SKM-1 treated with dmso at 0.1 percent for 144 hours (cell line): Measurements from ENCODE around the gene CDHR2.

Experiments used
- DNase-seq: peaks from one replicate; lab custom pipeline; 2025; ENCODE audit not compliant: unreplicated experiment; lab: John Stamatoyannopoulos, UW

Gene CDHR2

DNA sequence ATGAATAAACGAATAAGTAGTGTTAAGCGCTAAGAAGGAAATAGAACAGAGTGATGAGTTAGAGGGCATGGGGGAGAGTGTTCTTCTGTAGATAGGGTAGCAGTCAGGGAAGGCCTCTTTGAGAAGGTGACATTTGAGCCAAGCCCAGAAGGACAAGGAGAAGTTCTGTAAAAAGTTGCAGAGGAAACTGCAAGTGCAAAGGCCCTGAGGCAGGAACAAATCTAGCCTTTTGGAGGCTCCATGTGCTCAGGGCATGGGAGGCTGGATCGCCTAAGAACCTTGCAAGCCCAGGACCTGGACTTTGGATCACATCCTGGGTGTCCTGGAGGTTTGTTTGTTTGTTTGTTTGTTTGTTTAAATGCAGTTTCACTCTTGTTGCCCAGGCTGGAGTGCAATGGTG lies 89.3 kb downstream of the CDHR2 start:
- DNase-seq = no peak

DNA sequence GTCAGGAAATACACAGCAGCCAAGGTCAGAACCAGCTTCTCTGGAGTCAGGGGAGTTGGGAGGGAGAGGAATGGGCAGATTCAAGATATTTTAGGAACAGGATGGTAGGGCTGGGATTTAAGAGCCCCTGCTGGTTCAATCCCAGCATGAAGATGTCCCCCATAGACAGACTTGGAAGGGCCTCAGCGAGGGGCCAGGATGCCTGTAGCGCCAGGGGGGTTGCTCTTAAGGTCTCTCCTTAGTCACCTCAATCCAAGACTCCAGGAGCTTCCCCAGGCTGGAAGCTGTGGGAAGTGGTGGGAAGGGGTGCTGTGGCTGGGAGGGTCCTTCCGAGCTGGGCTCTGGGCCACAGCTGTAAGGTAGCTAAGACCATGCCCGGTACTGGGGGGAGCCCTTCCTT lies 90.1 kb downstream of the CDHR2 start:
- no peak for DNase-seq

DNA sequence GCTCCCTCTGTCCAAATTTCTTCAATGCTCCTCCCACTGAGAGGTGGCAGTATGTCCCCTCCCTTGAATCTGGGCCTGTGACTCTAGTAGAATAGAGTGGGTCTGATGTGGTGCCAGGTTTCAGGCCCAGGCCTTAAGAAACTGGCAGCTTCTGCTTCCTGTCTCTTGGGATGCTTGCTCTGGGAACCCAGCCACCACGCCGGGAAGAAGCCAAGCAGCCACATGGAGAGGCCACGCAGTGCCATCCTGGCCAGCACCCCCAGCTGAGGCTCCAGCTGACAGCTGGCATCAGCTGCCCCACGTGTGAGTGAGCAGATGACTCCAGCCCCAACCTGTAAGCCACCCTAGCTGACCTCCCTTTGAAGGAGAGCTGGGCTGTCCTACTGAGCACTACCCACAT lies 90.8 kb downstream of the CDHR2 start:
- no peak for DNase-seq

DNA sequence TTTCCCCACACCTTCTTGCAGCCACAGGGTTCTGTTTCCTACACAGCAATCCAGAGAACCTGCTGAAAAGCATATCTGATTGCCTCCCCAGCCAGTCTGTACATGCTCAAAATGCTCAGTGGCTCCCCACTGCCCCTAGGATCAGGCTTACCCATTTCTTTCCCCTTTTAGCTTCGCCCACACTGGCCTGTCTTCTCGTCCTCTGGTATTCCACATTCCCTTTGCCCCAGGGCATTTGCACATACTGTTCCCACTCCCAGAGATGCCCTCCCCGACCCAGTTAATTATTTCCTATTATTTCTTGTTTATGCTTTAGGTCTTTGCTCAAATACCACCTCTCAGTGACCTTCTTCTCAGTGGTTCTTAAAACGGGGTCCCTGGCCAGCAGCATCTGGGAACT lies 91.5 kb downstream of the CDHR2 start:
- no peak for DNase-seq

DNA sequence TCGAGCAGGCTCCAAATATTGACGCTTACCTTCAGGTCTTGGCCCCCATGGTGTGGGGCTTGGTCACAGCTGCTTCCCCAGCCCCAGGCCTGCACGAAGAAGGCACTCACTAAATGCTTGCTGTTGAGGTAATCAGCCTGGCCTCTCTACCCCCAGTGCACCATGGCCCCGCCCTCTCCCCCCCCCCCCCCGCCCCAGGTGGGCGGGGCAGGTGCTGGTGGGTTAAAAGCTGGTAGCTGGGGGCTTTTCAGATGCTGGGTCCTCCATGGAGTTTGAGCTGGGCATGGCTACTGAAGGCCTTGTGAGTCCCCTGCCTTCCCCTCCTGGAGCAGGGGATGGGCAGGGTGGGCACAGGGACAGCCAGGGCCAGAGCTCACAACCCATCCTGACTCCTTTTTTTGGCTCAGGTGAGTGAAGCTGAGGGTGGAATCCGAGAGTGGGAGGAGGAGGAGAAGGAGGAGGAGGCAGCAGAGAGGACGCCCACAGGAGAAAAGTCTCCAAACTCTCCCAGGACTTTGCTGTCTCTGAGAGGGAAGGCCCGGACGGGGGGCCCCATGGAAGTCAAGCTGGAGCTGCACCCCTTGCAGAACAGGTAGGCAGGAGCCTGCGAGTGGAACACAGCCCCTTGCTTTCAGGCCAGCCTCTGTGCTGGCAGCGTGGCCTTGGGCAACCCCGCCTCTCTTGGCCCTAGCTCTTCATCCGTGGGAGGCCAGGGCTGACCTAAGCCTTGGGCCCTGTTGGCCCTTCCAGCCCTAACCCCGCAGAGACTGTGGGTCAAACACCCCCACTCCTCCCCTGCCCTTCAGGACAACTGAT lies 93.7 kb downstream of the CDHR2 start:
- DNase-seq = no peak

DNA sequence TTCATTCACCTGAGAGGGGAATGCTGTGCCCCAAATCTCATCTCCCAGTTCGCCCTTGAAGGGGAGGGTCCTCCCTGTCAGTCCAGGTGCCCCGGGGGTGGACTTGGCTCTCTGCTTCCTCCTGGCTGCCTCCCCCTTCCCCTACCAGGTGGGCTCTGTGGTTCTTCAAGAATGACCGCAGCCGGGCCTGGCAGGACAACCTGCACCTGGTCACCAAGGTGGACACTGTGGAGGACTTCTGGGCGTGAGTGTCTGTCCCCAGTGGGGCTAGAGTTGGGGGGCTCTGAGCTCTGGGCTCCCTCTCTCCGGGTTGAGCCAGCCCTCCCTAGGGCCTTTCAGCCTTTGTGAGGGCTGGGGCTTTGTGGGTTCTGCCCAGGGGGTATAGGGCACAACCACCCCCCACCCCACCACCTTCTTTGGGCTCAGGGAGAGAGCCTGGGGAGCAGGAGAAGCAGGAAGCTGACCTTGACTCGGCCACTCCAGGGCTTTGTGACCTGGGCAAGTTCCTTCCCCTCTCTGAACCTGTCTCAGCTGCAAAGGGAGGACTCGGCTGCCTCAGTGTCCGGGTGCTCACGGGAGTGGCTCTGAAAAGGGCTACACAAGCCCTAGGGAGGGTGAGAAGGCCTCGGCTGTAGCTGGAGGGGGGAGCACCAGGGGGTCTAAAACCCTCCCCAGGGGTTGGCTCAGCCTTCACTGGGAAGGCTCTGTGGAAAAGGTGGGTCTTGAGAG lies 94.5 kb downstream of the CDHR2 start:
- no peak for DNase-seq

DNA sequence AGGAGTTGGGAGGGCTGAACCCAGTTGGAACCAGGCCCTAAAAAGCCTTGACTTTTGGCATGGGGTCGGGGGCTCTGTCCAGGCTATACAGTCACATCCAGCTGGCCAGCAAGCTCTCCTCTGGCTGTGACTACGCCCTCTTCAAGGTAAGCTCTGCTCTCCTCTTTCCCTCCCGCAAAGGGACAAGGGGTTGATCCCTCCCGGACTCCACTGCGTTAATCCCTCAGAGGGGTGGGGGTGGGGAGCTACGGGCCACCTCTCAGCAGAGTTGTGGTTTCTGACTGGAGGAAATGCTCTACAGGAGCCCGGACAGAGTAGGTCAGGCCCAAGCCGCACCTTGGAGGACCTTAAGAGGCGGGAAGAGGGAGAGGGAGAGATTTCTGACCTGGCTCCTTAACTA lies 95.2 kb downstream of the CDHR2 start:
- no peak for DNase-seq

DNA sequence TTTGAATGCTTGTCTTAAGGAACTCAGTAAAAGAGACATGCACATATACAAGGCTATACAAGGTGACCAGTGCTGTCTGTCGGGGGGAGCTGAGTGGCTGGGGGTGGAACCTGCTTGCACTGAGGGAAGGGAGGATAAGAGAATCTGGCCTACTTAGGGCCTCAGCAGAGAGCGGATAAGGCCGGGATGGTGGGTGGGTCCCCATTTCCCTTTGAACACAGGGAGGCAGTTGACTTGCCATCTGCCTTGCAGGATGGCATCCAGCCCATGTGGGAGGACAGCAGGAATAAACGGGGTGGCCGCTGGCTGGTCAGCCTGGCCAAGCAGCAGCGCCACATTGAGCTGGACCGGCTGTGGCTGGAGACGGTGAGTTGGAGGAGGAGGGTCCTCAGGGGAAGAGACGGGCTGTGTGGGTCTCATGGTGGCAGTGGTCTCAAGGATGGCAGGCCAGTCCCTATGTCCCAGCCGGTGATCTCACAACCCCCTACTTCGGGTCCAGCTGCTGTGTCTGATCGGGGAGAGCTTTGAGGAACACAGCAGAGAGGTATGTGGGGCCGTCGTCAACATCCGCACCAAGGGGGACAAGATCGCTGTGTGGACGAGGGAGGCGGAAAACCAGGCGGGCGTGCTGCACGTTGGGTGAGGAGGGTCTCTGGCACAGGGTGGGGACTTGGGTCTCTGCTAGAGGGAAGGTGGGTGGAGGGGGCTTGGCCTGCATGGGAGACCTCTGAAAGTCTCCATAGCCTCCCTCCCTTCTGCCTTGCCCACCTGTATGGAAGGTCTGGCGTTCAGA lies 95.9 kb downstream of the CDHR2 start:
- DNase-seq = no peak
